GM23338 (cell line): ENCODE data around the gene PML. TPM values are rescaled to one million over a fixed set of nuclear protein-coding genes. Genes with fewer than 3 reads are reported as not detected.

Source experiments
- ATAC-seq: fragments of 200-7000 bp; cut with Tn5 transposase; 3 replicates; pipeline ENCODE4 v1.9.1; 2020
- DNase-seq: peaks from one replicate; pipeline ENCODE4 v3.0.0-alpha.2; 2015; ENCODE audit warnings: low spot score
- H2AFZ ChIP-seq: fragments of 200-600 bp; sonication (generic); 2 replicates; pipeline ENCODE4 v1.8.0; 2016; ENCODE audit warnings: antibody characterized with exemption, mild to moderate bottlenecking, moderate library complexity
- H3F3A ChIP-seq: fragments of 200-600 bp; sonication (generic); replicated peaks from 2 replicates; pipeline ENCODE4 v1.8.0; 2017; ENCODE audit warnings: antibody characterized with exemption, mixed run types, low read depth
- H3K27ac ChIP-seq: fragments of 200-600 bp; sonication (generic); 2 replicates; pipeline ENCODE4 v1.6.1; 2016; ENCODE audit warnings: low read depth
- H3K27me3 ChIP-seq: fragments of 200-600 bp; sonication (generic); 2 replicates; pipeline ENCODE4 v1.8.0; 2016; ENCODE audit warnings: mild to moderate bottlenecking, mixed run types, moderate library complexity; ENCODE audit not compliant: insufficient read depth
- H3K36me3 ChIP-seq: fragments of 200-600 bp; sonication (generic); 2 replicates; pipeline ENCODE4 v1.8.0; 2016; ENCODE audit warnings: mild to moderate bottlenecking; ENCODE audit not compliant: insufficient read depth
- H3K4me1 ChIP-seq: fragments of 200-600 bp; sonication (generic); 2 replicates; pipeline ENCODE4 v1.8.0; 2016; ENCODE audit warnings: mild to moderate bottlenecking, moderate library complexity; ENCODE audit not compliant: insufficient read depth
- H3K4me2 ChIP-seq: fragments of 200-600 bp; sonication (generic); 2 replicates; pipeline ENCODE4 v1.7.1; 2017; ENCODE audit warnings: mixed run types
- H3K4me3 ChIP-seq: fragments of 200-600 bp; sonication (generic); 2 replicates; pipeline ENCODE4 v1.6.1; 2016; ENCODE audit warnings: mixed run types
- H3K79me2 ChIP-seq: fragments of 200-600 bp; sonication (generic); replicated peaks from 2 replicates; pipeline ENCODE4 v1.8.0; 2017; ENCODE audit warnings: mild to moderate bottlenecking; ENCODE audit not compliant: insufficient read depth
- H3K9me2 ChIP-seq: fragments of 200-600 bp; sonication (generic); 2 replicates; pipeline ENCODE4 v1.8.0; 2017; ENCODE audit not compliant: insufficient read depth
- H4K20me1 ChIP-seq: fragments of 200-600 bp; sonication (generic); replicated peaks from 2 replicates; pipeline ENCODE4 v1.8.0; 2017; ENCODE audit warnings: mild to moderate bottlenecking; ENCODE audit not compliant: insufficient read depth
- H3K27ac Mint-ChIP-seq: 2 replicates; pipeline ENCODE4 v1.8.0; 2020; ENCODE audit warnings: inconsistent platforms, mild to moderate bottlenecking, moderate library complexity, mixed read lengths
- H3K27me3 Mint-ChIP-seq: 3 replicates; pipeline ENCODE4 v1.8.0; 2022; ENCODE audit warnings: low read depth, mild to moderate bottlenecking, moderate library complexity, mixed read lengths, inconsistent platforms; ENCODE audit not compliant: insufficient read depth, poor library complexity
- H3K36me3 Mint-ChIP-seq: 3 replicates; pipeline ENCODE4 v1.8.0; 2021; ENCODE audit warnings: low read depth, mild to moderate bottlenecking, inconsistent platforms, moderate library complexity, mixed read lengths
- H3K4me1 Mint-ChIP-seq: 3 replicates; pipeline ENCODE4 v1.8.0; 2020; ENCODE audit warnings: mild to moderate bottlenecking, inconsistent platforms, mixed read lengths
- H3K4me3 Mint-ChIP-seq: 3 replicates; pipeline ENCODE4 v1.8.0; 2021; ENCODE audit warnings: moderate library complexity, mild to moderate bottlenecking, inconsistent platforms, mixed read lengths
- H3K9me3 Mint-ChIP-seq: 3 replicates; pipeline ENCODE4 v1.8.0; 2020; ENCODE audit warnings: moderate library complexity, mild to moderate bottlenecking, inconsistent platforms, mixed read lengths
- CREB1 ChIP-seq: fragments of 250-450 bp; sonication (Bioruptor Pico); IDR thresholded peaks from 2 replicates; pipeline ENCODE4 v1.5.0; 2020; ENCODE audit warnings: low read depth, mild to moderate bottlenecking, moderate library complexity
- EZH2 ChIP-seq: fragments of 200-600 bp; sonication (generic); IDR thresholded peaks from one replicate; pipeline ENCODE4 v1.8.0; 2017; ENCODE audit warnings: antibody characterized with exemption, mild to moderate bottlenecking, low read depth; ENCODE audit not compliant: unreplicated experiment
- EZH2phosphoT487 ChIP-seq: fragments of 200-600 bp; sonication (generic); IDR thresholded peaks from one replicate; pipeline ENCODE4 v1.8.1; 2018; ENCODE audit warnings: antibody characterized with exemption; ENCODE audit not compliant: unreplicated experiment
- JUNB ChIP-seq: IDR thresholded peaks from one replicate; pipeline ENCODE4 v1.6.1; 2016; ENCODE audit warnings: antibody characterized with exemption; ENCODE audit not compliant: unreplicated experiment
- NANOG ChIP-seq: IDR thresholded peaks from 2 replicates; pipeline ENCODE4 v1.6.1; 2016; ENCODE audit warnings: antibody characterized with exemption, borderline replicate concordance
- POLR2AphosphoS5 ChIP-seq: IDR thresholded peaks from 2 replicates; pipeline ENCODE4 v1.6.1; 2016; ENCODE audit warnings: antibody characterized with exemption, low read depth
- STAT1 ChIP-seq: IDR thresholded peaks from one replicate; pipeline ENCODE4 v1.6.1; 2016; ENCODE audit warnings: antibody characterized with exemption; ENCODE audit not compliant: unreplicated experiment
- ZNF114 ChIP-seq: fragments of 250-450 bp; sonication (Bioruptor Pico); IDR thresholded peaks from 2 replicates; pipeline ENCODE4 v1.5.0; 2020; ENCODE audit warnings: mild to moderate bottlenecking, moderate library complexity
- ZNF331 ChIP-seq: fragments of 250-450 bp; sonication (Bioruptor Pico); IDR thresholded peaks from 2 replicates; pipeline ENCODE4 v1.5.0; 2020; ENCODE audit warnings: low read depth, mild to moderate bottlenecking, moderate library complexity
- polyA plus RNA-seq: library from polyadenylated mRNA; unstranded; fragments of >200 nt; fragmentation: Nextera tagmentation; extraction: Ambion mirVana; gene quantifications from 2 replicates; pipeline ENCODE4 v1.2.1, GENCODE V29; 2016
- total RNA-seq: library from RNA; depleted of rRNA; stranded (reverse); fragments of >200 nt; shearing (Covaris generic); gene quantifications from 2 replicates; pipeline ENCODE4 v1.2.3, GENCODE V29; 2014
- TF ChIP-seq, protein P1 (sequence below), 2 experiments: fragments of 200-600 bp in 1 of 2; sonication (generic) in 1 of 2; conservative IDR thresholded peaks; 2 replicates each; pipeline versions ENCODE4 v1.5.1 to v1.6.1; 2016 to 2017; ENCODE audit warnings: antibody characterized with exemption in 2 of 2, low read depth in 2 of 2, mild to moderate bottlenecking in 2 of 2, moderate library complexity in 1 of 2
- TF ChIP-seq, protein P2 (sequence below): IDR thresholded peaks from one replicate; pipeline ENCODE4 v1.6.1; 2018; ENCODE audit warnings: antibody characterized with exemption; ENCODE audit not compliant: unreplicated experiment
- TF ChIP-seq, protein P3 (sequence below): IDR thresholded peaks from 2 replicates; pipeline ENCODE4 v1.6.1; 2016; ENCODE audit warnings: antibody characterized with exemption
- TF ChIP-seq, protein P4 (sequence below): fragments of 250-450 bp; sonication (Bioruptor Pico); IDR thresholded peaks from 2 replicates; pipeline ENCODE4 v1.5.0; 2020; ENCODE audit warnings: mild to moderate bottlenecking, moderate library complexity

Gene PML
- total and polyA plus RNA-seq, 2 experiments from 2014 or later: 19.0 to 73.1 TPM

DNA sequence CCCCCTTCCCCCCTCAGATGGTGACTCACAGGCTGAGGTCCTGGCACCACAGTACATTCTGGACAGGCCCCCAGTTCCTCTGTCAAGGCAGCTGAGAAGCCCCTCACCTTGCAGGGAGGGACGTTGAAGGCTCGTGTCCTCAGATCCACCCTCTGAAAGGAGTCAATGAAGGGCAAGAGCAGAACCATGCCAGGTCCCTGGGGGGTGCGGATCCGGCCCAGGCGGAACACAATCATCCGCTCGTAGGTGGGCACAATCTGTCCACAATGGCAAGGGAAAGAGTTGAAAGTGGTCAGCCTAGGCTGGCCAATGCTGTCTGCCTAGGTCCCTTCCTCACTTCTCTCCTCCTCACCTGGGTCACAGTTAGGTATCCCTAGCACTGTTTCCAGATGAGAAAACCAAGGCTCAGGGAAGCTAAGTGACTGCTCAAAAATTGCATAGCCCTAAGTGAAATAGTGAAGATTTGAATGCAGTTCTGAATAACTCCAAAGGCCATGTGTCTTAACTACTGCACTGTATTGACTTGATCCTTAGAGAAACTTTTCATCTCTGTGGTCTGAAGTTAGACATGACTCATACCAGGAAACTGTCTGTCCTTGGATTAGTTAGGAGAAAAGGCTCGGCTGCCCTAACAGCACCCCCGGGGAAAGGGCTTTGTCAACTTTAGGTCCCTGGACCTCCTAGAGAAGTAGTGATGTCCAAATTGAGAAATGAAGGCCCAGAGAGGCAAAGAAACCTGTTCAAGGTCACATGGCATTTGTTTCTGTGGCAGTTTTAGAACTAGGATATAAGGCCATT lies 5.3 kb upstream of the PML start:
- H3K9me3 Mint-ChIP-seq: no peaks in the 10 kb centered on the region
- peaks cover 20% of the 10 kb centered on the region for H3K27me3 Mint-ChIP-seq
- H4K20me1 ChIP-seq: no peaks in the 10 kb centered on the region
- no peak overlapping the region for H3K27ac ChIP-seq
- ATAC-seq: no peak
- H3K9me2 ChIP-seq: no peaks in the 10 kb centered on the region
- H3K4me1 Mint-ChIP-seq: peaks cover 4% of the 10 kb centered on the region
- H3K36me3 ChIP-seq: no peaks in the 10 kb centered on the region
- H2AFZ ChIP-seq: no peak overlapping the region
- H3F3A ChIP-seq: no peaks in the 10 kb centered on the region
- H3K4me3 Mint-ChIP-seq: no peak overlapping the region
- no peaks in the 10 kb centered on the region for H3K79me2 ChIP-seq
- peaks cover 4% of the 10 kb centered on the region; the same call in 1 of the 2 replicates for H3K27me3 ChIP-seq
- TF ChIP-seq ZNF114 (CRISPR knock-in tag) (no peak), EZH2phosphoT487 (no peak), POLR2AphosphoS5 (no peak), CREB1 (CRISPR knock-in tag) (no peak), NANOG (no peak), JUNB (no peak), ZNF331 (CRISPR knock-in tag) (no peak), EZH2 (no peak), STAT1 (no peak)
- TF ChIP-seq, protein P1, sequence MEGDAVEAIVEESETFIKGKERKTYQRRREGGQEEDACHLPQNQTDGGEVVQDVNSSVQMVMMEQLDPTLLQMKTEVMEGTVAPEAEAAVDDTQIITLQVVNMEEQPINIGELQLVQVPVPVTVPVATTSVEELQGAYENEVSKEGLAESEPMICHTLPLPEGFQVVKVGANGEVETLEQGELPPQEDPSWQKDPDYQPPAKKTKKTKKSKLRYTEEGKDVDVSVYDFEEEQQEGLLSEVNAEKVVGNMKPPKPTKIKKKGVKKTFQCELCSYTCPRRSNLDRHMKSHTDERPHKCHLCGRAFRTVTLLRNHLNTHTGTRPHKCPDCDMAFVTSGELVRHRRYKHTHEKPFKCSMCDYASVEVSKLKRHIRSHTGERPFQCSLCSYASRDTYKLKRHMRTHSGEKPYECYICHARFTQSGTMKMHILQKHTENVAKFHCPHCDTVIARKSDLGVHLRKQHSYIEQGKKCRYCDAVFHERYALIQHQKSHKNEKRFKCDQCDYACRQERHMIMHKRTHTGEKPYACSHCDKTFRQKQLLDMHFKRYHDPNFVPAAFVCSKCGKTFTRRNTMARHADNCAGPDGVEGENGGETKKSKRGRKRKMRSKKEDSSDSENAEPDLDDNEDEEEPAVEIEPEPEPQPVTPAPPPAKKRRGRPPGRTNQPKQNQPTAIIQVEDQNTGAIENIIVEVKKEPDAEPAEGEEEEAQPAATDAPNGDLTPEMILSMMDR (conservative IDR thresholded peaks at IDR 0.05; ENCODE audit: low read depth in 2 of 2): no peak
- TF ChIP-seq, protein P2, sequence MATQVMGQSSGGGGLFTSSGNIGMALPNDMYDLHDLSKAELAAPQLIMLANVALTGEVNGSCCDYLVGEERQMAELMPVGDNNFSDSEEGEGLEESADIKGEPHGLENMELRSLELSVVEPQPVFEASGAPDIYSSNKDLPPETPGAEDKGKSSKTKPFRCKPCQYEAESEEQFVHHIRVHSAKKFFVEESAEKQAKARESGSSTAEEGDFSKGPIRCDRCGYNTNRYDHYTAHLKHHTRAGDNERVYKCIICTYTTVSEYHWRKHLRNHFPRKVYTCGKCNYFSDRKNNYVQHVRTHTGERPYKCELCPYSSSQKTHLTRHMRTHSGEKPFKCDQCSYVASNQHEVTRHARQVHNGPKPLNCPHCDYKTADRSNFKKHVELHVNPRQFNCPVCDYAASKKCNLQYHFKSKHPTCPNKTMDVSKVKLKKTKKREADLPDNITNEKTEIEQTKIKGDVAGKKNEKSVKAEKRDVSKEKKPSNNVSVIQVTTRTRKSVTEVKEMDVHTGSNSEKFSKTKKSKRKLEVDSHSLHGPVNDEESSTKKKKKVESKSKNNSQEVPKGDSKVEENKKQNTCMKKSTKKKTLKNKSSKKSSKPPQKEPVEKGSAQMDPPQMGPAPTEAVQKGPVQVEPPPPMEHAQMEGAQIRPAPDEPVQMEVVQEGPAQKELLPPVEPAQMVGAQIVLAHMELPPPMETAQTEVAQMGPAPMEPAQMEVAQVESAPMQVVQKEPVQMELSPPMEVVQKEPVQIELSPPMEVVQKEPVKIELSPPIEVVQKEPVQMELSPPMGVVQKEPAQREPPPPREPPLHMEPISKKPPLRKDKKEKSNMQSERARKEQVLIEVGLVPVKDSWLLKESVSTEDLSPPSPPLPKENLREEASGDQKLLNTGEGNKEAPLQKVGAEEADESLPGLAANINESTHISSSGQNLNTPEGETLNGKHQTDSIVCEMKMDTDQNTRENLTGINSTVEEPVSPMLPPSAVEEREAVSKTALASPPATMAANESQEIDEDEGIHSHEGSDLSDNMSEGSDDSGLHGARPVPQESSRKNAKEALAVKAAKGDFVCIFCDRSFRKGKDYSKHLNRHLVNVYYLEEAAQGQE: no peak
- TF ChIP-seq, protein P3, sequence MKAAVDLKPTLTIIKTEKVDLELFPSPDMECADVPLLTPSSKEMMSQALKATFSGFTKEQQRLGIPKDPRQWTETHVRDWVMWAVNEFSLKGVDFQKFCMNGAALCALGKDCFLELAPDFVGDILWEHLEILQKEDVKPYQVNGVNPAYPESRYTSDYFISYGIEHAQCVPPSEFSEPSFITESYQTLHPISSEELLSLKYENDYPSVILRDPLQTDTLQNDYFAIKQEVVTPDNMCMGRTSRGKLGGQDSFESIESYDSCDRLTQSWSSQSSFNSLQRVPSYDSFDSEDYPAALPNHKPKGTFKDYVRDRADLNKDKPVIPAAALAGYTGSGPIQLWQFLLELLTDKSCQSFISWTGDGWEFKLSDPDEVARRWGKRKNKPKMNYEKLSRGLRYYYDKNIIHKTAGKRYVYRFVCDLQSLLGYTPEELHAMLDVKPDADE: no peak
- TF ChIP-seq, protein P4, sequence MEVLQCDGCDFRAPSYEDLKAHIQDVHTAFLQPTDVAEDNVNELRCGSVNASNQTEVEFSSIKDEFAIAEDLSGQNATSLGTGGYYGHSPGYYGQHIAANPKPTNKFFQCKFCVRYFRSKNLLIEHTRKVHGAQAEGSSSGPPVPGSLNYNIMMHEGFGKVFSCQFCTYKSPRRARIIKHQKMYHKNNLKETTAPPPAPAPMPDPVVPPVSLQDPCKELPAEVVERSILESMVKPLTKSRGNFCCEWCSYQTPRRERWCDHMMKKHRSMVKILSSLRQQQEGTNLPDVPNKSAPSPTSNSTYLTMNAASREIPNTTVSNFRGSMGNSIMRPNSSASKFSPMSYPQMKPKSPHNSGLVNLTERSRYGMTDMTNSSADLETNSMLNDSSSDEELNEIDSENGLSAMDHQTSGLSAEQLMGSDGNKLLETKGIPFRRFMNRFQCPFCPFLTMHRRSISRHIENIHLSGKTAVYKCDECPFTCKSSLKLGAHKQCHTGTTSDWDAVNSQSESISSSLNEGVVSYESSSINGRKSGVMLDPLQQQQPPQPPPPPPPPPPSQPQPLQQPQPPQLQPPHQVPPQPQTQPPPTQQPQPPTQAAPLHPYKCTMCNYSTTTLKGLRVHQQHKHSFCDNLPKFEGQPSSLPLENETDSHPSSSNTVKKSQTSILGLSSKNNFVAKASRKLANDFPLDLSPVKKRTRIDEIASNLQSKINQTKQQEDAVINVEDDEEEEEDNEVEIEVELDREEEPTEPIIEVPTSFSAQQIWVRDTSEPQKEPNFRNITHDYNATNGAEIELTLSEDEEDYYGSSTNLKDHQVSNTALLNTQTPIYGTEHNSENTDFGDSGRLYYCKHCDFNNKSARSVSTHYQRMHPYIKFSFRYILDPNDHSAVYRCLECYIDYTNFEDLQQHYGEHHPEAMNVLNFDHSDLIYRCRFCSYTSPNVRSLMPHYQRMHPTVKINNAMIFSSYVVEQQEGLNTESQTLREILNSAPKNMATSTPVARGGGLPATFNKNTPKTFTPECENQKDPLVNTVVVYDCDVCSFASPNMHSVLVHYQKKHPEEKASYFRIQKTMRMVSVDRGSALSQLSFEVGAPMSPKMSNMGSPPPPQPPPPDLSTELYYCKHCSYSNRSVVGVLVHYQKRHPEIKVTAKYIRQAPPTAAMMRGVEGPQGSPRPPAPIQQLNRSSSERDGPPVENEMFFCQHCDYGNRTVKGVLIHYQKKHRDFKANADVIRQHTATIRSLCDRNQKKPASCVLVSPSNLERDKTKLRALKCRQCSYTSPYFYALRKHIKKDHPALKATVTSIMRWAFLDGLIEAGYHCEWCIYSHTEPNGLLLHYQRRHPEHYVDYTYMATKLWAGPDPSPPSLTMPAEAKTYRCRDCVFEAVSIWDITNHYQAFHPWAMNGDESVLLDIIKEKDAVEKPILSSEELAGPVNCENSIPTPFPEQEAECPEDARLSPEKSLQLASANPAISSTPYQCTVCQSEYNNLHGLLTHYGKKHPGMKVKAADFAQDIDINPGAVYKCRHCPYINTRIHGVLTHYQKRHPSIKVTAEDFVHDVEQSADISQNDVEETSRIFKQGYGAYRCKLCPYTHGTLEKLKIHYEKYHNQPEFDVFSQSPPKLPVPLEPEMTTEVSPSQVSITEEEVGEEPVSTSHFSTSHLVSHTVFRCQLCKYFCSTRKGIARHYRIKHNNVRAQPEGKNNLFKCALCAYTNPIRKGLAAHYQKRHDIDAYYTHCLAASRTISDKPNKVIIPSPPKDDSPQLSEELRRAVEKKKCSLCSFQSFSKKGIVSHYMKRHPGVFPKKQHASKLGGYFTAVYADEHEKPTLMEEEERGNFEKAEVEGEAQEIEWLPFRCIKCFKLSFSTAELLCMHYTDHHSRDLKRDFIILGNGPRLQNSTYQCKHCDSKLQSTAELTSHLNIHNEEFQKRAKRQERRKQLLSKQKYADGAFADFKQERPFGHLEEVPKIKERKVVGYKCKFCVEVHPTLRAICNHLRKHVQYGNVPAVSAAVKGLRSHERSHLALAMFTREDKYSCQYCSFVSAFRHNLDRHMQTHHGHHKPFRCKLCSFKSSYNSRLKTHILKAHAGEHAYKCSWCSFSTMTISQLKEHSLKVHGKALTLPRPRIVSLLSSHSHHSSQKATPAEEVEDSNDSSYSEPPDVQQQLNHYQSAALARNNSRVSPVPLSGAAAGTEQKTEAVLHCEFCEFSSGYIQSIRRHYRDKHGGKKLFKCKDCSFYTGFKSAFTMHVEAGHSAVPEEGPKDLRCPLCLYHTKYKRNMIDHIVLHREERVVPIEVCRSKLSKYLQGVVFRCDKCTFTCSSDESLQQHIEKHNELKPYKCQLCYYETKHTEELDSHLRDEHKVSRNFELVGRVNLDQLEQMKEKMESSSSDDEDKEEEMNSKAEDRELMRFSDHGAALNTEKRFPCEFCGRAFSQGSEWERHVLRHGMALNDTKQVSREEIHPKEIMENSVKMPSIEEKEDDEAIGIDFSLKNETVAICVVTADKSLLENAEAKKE: no peak
- no peak overlapping the region for H3K4me3 ChIP-seq
- H3K27ac Mint-ChIP-seq: no peak overlapping the region
- peaks cover 4% of the 10 kb centered on the region for H3K4me1 ChIP-seq
- H3K36me3 Mint-ChIP-seq: no peaks in the 10 kb centered on the region; the same call in 2 of the 3 replicates
- no peak overlapping the region for H3K4me2 ChIP-seq
- no peak for DNase-seq
